HG03095 (cell line): ENCODE data around the gene WDR89.
"Not testable (repeated sequence)": the region's sequence is repeated elsewhere in the genome, so short reads cannot be mapped to it uniquely, and the experiment has no call there.

Experiments
- ATAC-seq: cut with Tn5 transposase; IDR thresholded peaks from one replicate; pipeline ENCODE4 v1.9.1; 2021; ENCODE audit warnings: moderate library complexity; ENCODE audit not compliant: unreplicated experiment

WDR89 gene

DNA sequence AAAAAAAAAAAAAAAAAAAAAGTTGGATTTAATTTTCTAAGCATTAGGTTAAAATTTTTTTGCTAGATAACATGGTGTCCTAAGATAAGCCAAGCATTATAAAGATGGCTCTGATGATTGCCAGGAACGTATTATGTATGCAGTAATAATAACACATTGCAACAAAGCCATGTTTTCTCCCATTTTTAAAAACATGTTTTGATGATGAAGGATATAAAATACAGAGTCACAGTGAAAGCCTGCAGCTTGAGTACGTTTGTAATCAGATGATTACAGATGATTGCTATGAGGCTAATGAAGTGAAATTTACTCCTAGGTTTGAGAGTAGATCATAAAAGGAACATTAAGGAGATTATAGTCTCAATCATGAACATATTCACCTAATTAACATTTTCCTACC lies 13.3 kb upstream of the WDR89 start:
- ATAC-seq, result no peak

DNA sequence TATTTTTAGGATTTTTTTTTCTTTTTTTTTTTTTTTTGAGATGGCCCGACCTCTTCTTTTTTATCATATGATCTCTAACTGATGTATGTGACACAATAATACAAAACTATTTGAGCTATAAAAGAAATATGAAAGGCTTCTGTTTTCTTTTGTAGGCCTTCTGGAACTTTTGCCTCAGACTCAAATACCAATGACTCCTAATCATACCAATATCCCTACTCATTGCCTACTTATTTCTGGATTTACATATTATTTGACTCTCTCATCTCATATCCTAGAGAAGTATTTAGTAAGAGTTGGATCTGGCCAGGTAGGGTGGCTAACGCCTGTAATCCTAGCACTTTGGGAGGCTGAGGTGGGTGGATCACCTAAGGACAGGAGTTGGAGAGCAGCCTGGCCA lies 12.7 kb upstream of the WDR89 start:
- ATAC-seq, result no peak

DNA sequence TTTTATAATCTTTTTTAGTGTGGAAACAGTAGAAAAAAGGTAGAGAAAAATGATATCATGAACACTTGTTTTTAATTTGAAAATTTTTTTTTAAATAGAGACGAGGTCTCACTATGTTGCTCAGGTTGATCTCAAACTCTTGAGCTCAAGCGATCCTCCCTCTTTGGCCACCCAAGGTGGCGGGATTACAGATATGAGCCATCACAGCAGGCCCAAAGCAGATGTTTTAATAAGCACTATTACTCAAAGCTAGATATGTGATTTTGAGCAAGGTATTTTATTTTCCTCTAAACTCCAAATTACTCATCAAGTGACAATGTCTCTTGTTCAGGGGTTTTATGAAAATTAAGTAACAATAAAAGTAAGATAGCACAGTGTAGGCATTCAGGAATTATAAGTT lies 10.7 kb upstream of the WDR89 start:
- no peak for ATAC-seq

DNA sequence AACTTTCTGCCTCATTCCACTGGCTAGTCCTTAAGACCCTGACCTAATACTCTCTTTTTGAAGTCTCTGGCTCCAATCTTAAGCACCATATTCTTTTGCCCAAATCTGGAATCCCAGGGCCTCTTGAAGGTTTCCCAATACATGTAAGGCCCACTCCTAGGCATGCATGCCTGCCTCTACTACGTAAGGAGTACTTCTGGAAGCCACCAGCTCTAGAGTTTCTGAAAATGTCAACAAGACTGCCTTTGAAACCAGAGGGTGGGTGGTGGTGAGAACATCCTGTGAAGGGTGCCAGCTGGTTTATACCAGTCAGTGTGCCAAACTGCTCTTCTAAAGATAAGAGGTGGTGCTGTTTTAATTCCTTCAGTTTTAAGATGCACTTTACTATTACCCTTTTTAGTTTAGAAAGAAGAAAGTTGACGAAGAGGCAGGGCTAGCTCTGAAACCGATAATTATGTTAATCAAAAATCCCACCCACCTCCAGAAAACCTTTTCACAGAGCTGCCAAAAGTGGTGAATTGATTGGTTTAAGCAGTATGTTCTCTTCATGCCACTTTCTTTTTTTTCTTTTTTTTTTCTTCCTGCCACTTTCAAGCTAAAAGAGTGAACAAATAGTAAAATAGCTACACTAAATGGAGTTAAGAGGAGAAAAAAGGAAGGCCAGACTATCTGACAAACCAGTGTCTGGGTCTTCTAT lies 8.7 kb upstream of the WDR89 start:
- no peak for ATAC-seq

DNA sequence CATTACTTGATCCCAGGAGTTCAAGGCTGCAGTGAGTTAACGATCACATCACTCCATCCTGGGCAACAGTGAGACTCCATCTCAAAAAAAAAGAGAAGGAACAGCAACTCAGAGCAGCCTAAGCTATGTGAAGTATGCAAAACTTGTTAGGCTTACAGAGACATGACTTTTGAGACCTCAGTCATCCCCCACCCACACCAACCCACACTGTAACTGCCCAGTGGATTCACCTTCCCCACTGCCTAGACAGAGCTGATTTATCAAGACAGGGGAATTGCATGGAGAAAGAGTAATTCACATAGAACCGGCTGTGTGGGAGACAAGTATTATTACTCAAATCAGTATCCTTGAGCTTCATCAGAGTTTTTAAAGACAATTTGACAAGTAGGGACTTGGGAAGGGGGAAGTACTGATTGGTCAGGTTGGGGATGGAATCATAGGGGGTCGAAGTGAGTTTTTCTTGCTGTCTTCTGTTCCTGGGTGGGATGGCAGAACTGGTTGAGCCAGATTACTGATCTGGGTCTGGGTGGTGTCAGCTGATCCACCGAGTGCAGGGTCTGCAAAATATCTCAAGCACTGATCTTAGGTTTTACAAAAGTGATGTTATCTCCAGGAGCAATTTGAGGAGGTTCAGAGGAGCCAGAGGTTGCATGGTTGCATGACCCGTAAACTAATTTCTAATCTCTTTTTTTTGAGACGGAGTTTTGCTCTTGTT lies 6.2 kb upstream of the WDR89 start:
- no peak for ATAC-seq

DNA sequence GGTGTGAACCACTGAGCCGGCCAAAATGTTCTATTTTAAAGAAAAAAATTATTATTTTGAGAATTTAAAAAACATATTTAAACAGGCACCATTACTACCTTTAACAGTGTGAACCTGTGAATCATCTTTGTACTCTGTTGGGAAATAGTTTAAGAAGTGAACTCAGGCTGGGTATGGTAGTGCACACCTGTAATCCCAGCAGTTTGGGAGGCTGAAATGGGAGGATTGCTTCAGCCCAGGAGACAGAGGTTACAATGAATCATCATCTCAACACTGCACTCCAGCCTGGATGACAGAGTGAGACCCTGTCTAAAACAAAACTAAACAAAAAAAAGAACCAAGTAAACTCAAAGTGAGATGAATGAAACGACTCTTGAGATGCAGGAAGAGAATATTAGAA lies 3.1 kb upstream of the WDR89 start:
- no peak for ATAC-seq

DNA sequence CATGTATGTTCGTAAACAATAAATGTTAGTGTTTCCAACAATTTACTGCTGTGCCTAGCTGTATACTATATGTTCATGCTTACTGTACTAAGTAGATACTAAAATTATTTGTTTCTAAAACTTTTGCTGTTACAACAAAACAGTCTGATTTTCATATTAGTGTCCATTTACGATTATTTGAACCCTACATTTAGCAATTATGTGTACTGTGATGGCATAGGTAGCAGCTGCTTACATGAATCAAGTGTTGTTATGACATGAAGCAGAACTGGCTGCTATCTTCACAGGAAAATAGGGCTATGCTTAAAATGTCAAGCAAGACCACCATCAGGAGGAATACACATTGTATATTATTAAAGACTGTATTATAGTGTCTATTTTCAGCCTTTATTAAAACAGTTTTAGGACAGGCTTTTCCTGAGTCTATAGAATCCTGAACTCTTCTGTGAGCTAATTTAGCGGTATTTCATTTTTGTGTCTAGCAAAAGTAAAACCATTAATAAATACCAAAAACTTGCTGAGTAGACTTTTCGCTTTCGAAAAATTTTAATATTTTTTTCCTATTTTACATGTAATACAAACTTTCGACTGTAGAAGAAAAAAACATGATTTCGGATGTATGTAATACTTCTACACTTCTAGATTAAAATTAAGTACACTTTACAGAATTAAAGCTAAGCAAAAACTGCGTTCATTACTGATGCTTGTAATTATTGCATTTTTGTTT lies 1.1 kb upstream of the WDR89 start:
- ATAC-seq, result no peak

DNA sequence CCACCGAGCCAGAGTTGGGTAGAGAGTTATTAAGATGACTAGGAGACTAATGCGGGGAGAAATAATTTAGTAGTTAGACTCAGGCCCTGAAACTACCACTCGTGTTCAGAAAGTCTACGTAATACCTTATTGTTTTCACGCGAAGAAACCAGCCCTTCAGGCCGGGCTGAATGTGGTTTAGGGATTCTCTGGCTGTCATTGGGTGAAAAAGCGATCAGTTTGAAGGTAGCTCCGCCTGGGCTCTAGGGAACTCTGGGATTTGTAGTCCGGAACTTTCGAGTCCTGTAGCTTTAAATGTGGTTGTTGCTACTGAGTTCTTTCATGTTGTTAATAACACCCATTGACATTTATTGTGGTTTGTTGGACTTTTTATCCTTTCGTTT lies 549 bp upstream of the WDR89 start:
- peak; percentile 58 for ATAC-seq

DNA sequence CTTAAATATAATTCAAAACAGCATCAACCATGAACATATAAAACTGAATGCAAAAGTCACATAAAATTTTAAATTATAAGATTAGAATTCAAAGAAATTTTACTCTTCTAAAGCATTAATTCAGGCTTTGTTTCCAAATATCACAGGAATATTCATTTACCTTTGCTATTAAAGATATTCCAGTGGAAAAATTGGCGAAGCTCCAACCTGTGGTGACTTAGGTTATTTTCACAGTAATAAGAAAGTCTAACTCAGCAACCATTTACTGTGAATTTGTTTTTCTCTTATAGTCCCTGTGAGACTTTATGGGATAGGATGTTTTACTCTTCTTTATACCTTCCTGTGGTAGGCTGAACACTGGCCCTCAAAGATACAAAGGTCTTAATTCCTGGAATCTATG lies 3.2 kb downstream of the WDR89 start:
- ATAC-seq, result no peak

DNA sequence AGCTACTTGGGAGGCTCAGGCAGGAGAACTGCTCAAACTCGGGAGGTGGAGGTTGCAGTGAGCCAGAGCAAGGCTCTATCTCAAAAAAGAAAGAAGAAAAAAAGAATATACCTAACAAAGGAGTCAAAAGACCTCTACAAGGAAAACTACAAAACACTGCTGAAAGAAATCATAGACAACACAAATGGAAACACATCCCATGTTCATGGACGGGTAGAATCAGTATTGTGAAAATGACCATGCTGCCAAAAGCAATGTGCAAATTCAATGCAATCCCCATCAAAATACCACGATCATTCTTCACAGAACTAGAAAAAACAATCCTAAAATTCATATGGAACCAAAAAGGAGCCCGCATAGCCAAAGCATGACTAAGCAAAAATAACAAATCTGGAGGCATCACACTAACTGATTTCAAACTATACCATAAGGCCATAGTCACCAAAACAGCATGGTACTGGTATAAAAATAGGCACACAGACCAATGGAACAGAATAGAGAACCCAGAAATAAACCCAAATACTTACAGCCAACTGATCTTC lies 5.5 kb downstream of the WDR89 start:
- not testable (repeated sequence) for ATAC-seq

DNA sequence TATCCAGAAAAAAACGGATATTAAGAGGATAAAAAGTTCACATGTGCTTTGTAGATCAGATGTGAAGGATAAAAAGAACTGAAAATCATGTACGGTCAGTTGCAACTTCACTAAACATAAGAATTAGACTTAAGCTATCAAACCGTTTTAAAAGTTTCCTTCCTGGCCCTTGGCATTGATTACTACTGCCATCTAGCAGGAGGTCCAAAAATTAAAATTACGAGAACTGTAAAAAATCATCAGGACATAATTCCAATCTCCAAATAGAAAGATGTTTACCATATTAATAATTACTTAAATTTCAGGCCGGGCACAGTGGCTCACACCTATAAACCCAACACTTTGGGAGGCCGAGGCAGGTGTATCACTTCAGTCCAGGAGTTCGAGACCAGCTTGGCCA lies 7.9 kb downstream of the WDR89 start:
- ATAC-seq, result no peak

DNA sequence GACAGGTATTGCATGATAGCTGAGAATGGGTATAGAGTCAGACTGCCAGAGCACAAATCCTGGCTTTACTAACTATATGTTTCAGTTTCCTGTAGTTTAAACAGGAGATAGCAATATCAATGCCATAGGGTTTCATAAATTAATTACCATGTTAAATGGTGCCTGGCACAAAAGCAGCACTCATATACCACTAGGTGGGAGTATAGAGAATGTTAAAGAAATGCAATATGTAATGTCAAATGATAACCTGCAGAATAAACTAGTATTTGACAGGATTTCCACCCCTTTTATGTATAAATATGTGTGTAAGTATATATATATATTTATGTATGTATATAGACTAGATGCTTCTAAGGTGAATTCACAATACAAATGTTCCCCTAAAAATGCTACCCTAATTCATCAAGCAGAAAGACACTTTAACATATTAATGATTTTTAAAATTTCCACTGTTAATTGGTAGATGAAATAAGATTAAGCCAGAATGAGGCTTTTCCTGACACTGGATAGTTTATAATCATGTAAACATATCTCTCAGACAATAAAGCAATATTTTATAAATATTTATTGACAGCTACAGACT lies 8.6 kb downstream of the WDR89 start:
- no peak for ATAC-seq

DNA sequence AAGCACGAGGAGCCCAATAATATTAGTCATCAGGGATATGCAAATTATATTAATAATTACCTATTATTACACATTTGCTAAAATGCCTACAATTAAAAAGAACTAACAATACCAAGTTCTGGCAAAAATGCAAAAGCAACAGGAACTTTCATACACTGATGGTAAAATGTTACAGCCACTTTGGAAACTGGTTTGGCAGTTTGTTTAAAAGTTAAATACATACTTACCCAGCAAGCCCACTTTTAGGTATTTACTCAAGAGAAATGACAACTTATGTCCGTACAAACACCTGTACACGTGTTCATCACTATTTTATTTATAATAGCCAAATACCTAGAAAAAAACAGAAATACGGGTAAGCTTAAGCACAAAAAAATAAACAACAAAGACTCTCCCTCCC lies 17.0 kb downstream of the WDR89 start:
- no peak for ATAC-seq

DNA sequence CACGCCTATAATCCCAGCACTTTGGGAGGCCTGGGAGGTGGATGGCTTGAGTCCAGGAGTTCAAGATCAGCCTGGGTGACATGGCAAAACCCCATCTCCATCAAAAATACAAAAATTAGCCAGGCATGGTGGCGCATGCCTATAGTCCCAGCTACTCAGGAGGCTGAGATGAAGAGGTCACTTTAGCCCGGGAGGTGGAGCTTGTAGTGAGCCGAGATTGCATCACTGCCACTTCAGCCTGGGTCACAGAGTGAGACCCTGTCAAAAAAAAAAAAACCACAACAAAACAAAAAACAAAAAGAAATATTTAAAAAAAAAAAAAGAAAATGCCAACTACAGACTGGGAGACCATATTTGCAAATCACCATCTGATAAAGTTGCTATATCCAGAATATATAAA lies 17.5 kb downstream of the WDR89 start:
- ATAC-seq, result no peak

DNA sequence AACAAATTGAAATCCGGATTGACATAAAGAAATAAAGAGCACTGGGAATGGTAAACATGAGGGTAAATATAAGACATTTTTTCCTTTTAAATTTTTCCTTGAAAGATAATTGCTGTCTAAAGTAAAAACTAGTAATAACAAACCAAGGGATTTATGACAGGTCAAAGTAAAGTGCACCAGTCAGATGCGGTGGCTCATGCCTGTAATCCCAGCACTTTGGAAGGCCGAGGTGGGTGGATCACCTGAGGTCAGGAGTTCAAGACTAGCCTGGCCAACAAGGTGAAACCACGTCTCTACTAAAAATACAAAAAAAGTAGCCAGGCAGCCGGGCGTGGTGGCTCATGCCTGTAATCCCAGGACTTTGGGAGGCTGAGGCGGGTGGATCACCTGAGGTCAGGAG lies 19.7 kb downstream of the WDR89 start:
- not testable (repeated sequence) for ATAC-seq

DNA sequence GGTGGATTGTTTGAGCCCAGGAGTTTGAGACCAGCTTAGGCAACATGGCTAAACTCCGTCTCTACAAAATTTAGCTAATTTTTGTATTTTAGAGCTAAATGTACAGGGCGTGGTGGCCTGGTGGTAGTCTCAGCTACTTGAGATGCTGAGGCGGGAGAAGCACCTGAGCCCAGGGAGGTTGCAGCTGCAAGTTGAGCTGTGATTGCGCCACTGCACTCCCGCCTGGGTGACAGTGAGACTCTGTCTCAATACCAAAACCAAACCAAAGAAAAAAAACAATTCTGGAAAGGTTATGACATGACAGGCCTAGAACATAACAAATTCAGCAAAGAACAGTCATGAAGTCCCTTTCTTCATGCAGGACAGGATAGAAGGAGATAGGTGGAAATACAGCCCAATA lies 25.7 kb downstream of the WDR89 start:
- ATAC-seq, result no peak

DNA sequence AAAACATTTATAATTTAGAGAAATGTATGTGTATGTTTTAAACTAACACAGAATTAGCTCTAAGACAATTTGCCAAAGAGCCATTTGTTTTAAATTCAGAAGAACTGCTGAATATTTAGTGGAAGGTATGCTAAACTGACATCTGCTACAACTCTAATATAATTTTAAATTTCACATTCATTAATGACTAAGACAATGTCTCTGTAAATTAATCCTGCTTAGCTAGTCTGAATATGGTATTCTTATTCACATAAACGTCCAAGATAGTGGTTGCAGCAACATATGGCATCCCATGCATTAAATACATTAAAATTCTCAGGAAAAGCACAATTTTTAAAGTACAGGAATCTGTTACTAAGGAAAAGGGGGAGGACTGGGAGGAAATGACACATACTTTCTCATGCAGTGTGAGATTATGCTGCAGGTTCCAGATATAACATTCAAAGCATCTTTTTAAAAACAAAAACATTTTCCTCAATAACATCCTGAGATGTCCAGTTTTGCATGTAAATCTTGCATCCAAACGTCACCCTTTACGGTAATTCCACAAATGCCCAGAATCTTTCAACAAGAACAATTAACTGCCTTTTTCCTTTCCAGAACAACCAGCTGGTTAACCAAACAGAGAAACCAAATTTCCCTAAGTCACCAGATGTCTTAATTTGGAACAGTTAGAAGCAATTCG lies 26.9 kb downstream of the WDR89 start:
- no peak for ATAC-seq

DNA sequence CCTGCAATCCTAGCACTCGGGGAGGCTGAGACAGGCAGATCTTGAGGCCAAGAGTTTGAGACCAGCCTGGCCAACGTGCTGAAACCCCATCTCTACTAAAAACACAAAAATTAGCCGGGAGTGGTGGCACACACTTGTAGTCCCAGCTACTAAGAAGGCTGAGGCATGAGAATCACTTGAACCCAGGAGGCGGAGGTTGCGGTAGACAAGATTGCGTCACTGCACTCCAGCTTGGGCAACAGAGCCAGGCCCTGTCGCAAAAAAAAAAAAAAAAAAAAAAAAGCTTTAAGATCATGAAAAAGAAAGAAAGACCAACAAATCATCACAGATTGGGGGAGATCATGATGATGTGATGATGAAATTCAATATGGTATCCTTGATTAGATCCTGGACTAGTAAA lies 30.6 kb downstream of the WDR89 start:
- ATAC-seq, result no peak

DNA sequence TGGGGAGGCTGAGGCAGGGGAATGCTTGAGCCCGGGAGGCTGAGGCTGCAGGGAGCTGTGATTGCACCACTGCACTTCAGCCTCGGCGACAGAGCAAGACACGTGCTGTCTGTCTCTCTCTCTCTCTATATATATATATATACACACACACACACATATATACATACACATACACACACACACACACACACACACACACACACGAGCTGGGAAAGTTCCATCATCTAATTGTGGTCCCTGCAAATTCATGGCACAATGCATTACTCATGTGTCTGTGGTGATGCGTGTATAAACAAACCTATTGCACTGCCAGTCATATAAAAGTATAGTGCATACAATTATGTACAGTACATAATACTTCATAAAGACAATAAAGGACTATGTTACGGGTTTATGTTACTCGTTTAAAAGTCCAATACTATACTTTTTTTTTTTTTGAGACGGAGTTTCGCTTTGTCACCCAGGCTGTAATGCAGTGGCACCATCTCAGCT lies 36.6 kb downstream of the WDR89 start:
- ATAC-seq, result no peak

DNA sequence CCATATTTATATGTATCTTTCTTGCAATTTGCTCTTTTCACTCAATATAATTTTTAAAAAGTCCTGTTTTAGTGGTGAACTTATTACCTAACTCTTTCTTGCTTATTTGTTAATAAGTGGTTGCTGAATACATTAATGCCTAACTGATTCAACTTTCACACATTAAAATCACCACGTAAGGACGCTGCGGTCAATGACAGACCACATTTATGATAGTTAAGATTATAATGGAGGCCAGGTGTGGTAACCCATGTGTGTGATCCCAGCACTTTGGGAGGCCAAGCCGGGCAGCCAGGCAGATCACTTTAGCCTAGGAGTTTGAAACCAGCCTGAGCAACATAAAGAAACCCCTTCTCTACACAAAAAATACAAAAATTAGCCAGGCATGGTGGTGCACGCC lies 37.0 kb downstream of the WDR89 start:
- ATAC-seq, result no peak

DNA sequence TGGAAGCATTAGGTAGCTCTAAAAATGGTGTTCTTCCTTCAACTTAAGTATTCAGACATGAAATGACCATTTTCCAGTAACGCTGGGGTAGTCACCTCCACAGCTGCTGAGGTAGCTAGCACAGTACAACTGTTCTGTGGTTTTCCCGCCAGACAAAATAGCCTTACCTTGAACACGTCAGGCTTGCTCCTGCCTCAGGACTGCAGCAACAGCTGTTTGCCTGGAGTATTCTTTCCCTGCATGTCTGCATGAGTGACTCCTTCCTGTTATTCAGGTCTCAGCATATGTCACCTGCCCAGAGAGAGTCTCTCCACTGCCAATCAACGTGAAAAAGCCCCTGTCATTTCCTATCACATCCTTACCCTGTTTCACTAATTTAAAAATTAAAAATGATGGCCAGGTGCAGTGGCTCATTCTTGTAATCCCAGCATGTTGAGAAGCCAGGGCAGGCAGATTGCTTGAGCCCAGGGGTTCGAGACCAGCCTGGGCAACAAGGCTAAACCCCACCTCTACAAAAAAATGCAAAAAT lies 37.9 kb downstream of the WDR89 start:
- ATAC-seq, result no peak
